IMR-90 (cell line): ENCODE data around the gene COL9A3. TPM values are rescaled to one million over a fixed set of nuclear protein-coding genes. Genes with fewer than 3 reads are reported as not detected.

Experiments used
- ATAC-seq: fragments of 200-7000 bp; cut with Tn5 transposase; 2 replicates; pipeline ENCODE4 v1.9.1; 2020; ENCODE audit warnings: low read depth, mild to moderate bottlenecking, moderate library complexity
- BruUV-seq: library from RNA; stranded (reverse); fragments of 400-500 nt; replicated peaks from 2 replicates; lab custom pipeline; 2021; lab: Mats Ljungman, UMichigan
- CTCF ChIA-PET: fragments of 300-600 bp; formaldehyde crosslinking; extraction: SDS; loops from one replicate; lab custom pipeline; 2021; ENCODE audit warnings: antibody characterized with exemption; lab: Yijun Ruan, JAX
- POLR2A ChIA-PET: fragments of 300-600 bp; sonication (Branson Sonifier 250); formaldehyde crosslinking; loops from one replicate; lab custom pipeline; 2022; ENCODE audit warnings: antibody characterized with exemption; ENCODE audit not compliant: unreplicated experiment; lab: Charles Lee
- DNase-seq: peaks from one replicate; pipeline ENCODE4 v3.0.0; 2013
- H2AFZ ChIP-seq: replicated peaks from 2 replicates; pipeline ENCODE3; 2013; ENCODE audit warnings: low read length, mild to moderate bottlenecking; ENCODE audit not compliant: poor library complexity
- H2AK5ac ChIP-seq: 2 replicates; pipeline ENCODE4 v1.6.1; 2013; ENCODE audit warnings: low read depth, low read length, inconsistent platforms
- H2AK9ac ChIP-seq: replicated peaks from 2 replicates; pipeline ENCODE3; 2013; ENCODE audit warnings: mild to moderate bottlenecking, low read depth, low read length, moderate library complexity; ENCODE audit not compliant: poor library complexity
- H2BK120ac ChIP-seq: 2 replicates; pipeline ENCODE4 v1.6.1; 2013; ENCODE audit warnings: low read depth, low read length, inconsistent platforms
- H2BK15ac ChIP-seq: 3 replicates; pipeline ENCODE4 v1.6.1; 2013; ENCODE audit warnings: low read depth, low read length, inconsistent platforms
- H2BK20ac ChIP-seq: 2 replicates; pipeline ENCODE4 v1.6.1; 2013; ENCODE audit warnings: low read depth, mild to moderate bottlenecking, inconsistent platforms, low read length, moderate library complexity
- H2BK5ac ChIP-seq: 2 replicates; pipeline ENCODE4 v1.6.1; 2013; ENCODE audit warnings: mild to moderate bottlenecking, low read depth, low read length, inconsistent platforms; ENCODE audit not compliant: poor library complexity, severe bottlenecking
- H3K14ac ChIP-seq: replicated peaks from 2 replicates; pipeline ENCODE4 v1.6.1; 2013; ENCODE audit warnings: low read depth, low read length, inconsistent platforms
- H3K18ac ChIP-seq: 2 replicates; pipeline ENCODE4 v1.6.1; 2013; ENCODE audit warnings: low read depth, low read length, control low read depth
- H3K23ac ChIP-seq: 2 replicates; pipeline ENCODE4 v1.6.1; 2013; ENCODE audit warnings: low read depth, low read length, inconsistent platforms
- H3K27ac ChIP-seq: 2 replicates; pipeline ENCODE4 v1.5.1; 2013; ENCODE audit warnings: mild to moderate bottlenecking, control low read depth, low read length; ENCODE audit not compliant: insufficient read depth
- H3K27me3 ChIP-seq: 2 replicates; pipeline ENCODE4 v1.6.1; 2013; ENCODE audit warnings: low read length; ENCODE audit not compliant: control insufficient read depth, insufficient read depth
- H3K36me3 ChIP-seq: 2 replicates; pipeline ENCODE4 v1.6.1; 2013; ENCODE audit warnings: low read length, mixed read lengths; ENCODE audit not compliant: control insufficient read depth, insufficient read depth
- H3K4ac ChIP-seq: 2 replicates; pipeline ENCODE4 v1.6.1; 2013; ENCODE audit warnings: low read depth, low read length, inconsistent platforms
- H3K4me1 ChIP-seq: 2 replicates; pipeline ENCODE4 v1.6.1; 2013; ENCODE audit warnings: low read length, mixed read lengths; ENCODE audit not compliant: control insufficient read depth, insufficient read depth
- H3K4me2 ChIP-seq: 2 replicates; pipeline ENCODE4 v1.6.1; 2013; ENCODE audit warnings: low read depth, mild to moderate bottlenecking, control low read depth, low read length, moderate library complexity
- H3K4me3 ChIP-seq: 2 replicates; pipeline ENCODE4 v1.5.1; 2013; ENCODE audit warnings: low read depth, mild to moderate bottlenecking, control low read depth, low read length, moderate library complexity; ENCODE audit not compliant: insufficient read depth
- H3K56ac ChIP-seq: 2 replicates; pipeline ENCODE4 v1.6.1; 2013; ENCODE audit warnings: low read length, inconsistent platforms; ENCODE audit not compliant: insufficient read depth; ENCODE audit errors: extremely low read depth
- H3K79me1 ChIP-seq, 2 experiments: 2 replicates each; pipeline ENCODE4 v1.6.1; 2013; ENCODE audit warnings: low read length in 2 of 2, inconsistent platforms in 1 of 2, low read depth in 1 of 2
- H3K9ac ChIP-seq: 2 replicates; pipeline ENCODE4 v1.6.1; 2013; ENCODE audit warnings: low read depth, low read length, control low read depth
- H3K9me1 ChIP-seq: 2 replicates; pipeline ENCODE4 v1.6.1; 2013; ENCODE audit warnings: low read length, inconsistent platforms; ENCODE audit not compliant: insufficient read depth
- H3K9me3 ChIP-seq: 2 replicates; pipeline ENCODE4 v1.6.1; 2013; ENCODE audit warnings: low read length; ENCODE audit not compliant: control insufficient read depth, insufficient read depth
- H4K20me1 ChIP-seq: 2 replicates; pipeline ENCODE4 v1.6.1; 2013; ENCODE audit warnings: low read length, inconsistent platforms; ENCODE audit not compliant: insufficient read depth
- H4K5ac ChIP-seq: 2 replicates; pipeline ENCODE4 v1.6.1; 2013; ENCODE audit warnings: mild to moderate bottlenecking, low read depth, low read length, control low read depth
- H4K8ac ChIP-seq, 2 experiments: 2 replicates each; pipeline ENCODE4 v1.6.1; 2013; ENCODE audit warnings: low read depth in 2 of 2, low read length in 2 of 2, control low read depth in 1 of 2, inconsistent platforms in 1 of 2
- H4K91ac ChIP-seq: 2 replicates; pipeline ENCODE4 v1.6.1; 2013; ENCODE audit warnings: low read depth, low read length, inconsistent platforms; ENCODE audit not compliant: insufficient read depth
- BHLHE40 ChIP-seq: fragments of 150-350 bp; IDR thresholded peaks from 2 replicates; pipeline ENCODE4 v1.6.1; 2016; ENCODE audit warnings: mild to moderate bottlenecking, low read depth, low read length
- CEBPB ChIP-seq: IDR thresholded peaks from 2 replicates; pipeline ENCODE4 v1.6.1; 2012; ENCODE audit warnings: low read depth, low read length, improper control_type of control experiment
- CHD1 ChIP-seq: IDR thresholded peaks from 2 replicates; pipeline ENCODE4 v1.6.1; 2012; ENCODE audit warnings: low read depth, low read length, improper control_type of control experiment
- FOS ChIP-seq: fragments of 150-350 bp; IDR thresholded peaks from 2 replicates; pipeline ENCODE4 v1.6.1; 2016; ENCODE audit warnings: low read depth, low read length
- MAFK ChIP-seq: IDR thresholded peaks from 2 replicates; pipeline ENCODE4 v1.6.1; 2012; ENCODE audit warnings: low read depth, low read length, improper control_type of control experiment
- MAZ ChIP-seq: IDR thresholded peaks from 2 replicates; pipeline ENCODE4 v1.6.1; 2012; ENCODE audit warnings: low read depth, mild to moderate bottlenecking, low read length, improper control_type of control experiment, moderate library complexity, borderline replicate concordance
- MXI1 ChIP-seq: IDR thresholded peaks from 2 replicates; pipeline ENCODE4 v1.6.1; 2012; ENCODE audit warnings: low read depth, mild to moderate bottlenecking, low read length, moderate library complexity, borderline replicate concordance
- NFE2L2 ChIP-seq: fragments of 150-350 bp; IDR thresholded peaks from 2 replicates; pipeline ENCODE4 v1.6.1; 2016; ENCODE audit warnings: low read depth, mild to moderate bottlenecking, low read length
- POLR2A ChIP-seq: IDR thresholded peaks from 2 replicates; pipeline ENCODE4 v1.6.1; 2012; ENCODE audit warnings: mild to moderate bottlenecking, low read depth, low read length
- RAD21 ChIP-seq: IDR thresholded peaks from 2 replicates; pipeline ENCODE4 v1.6.1; 2012; ENCODE audit warnings: low read length, improper control_type of control experiment
- RCOR1 ChIP-seq: IDR thresholded peaks from 2 replicates; pipeline ENCODE4 v1.6.1; 2012; ENCODE audit warnings: mild to moderate bottlenecking, low read length, improper control_type of control experiment; ENCODE audit not compliant: insufficient replicate concordance
- RFX5 ChIP-seq: IDR thresholded peaks from 2 replicates; pipeline ENCODE4 v1.8.0; 2012; ENCODE audit warnings: low read depth, mild to moderate bottlenecking, low read length, moderate library complexity
- SMC3 ChIP-seq: fragments of 150-350 bp; IDR thresholded peaks from 2 replicates; pipeline ENCODE4 v1.6.1; 2016; ENCODE audit warnings: low read depth, mild to moderate bottlenecking, antibody characterized with exemption, low read length, moderate library complexity
- WGBS, 2 experiments: methylation state at CpG; one replicate each; pipeline versions ENCODE4 v1.1.5 to v1.1.7; 2013; ENCODE audit warnings: missing lambda C conversion rate in 2 of 2; ENCODE audit not compliant: insufficient read length in 1 of 2; ENCODE audit errors: extremely low coverage in 2 of 2; 5-methylcytosine and 5-hydroxymethylcytosine counted together
- dilution Hi-C: fragments of 300-500 bp; cut with HindIII; formaldehyde crosslinking; loops from one replicate; pipeline ENCODE4 v1.14.3; 2018; ENCODE audit warnings: low sequenced_read_pairs; ENCODE audit not compliant: unreplicated experiment
- in situ Hi-C: fragments of 300-500 bp; cut with MboI; formaldehyde crosslinking; loops from 3 replicates; pipeline ENCODE4 v1.14.3; 2019; ENCODE audit warnings: low sequenced_read_pairs, inconsistent platforms, mixed read lengths
- intact Hi-C: fragments of 100-400 bp; cut with micrococcal nuclease; formaldehyde crosslinking; loops from 2 replicates; pipeline ENCODE4 v1.10.0; 2022
- polyA plus RNA-seq, 3 experiments: library from polyadenylated mRNA; depleted of rRNA; stranded (reverse); fragments of >200 nt; gene quantifications; 2 replicates each; pipeline ENCODE4 v1.2.3, GENCODE V29; 2012; ENCODE audit warnings: low replicate concordance in 1 of 3
- total RNA-seq: library from RNA; depleted of rRNA; stranded (reverse); fragments of >200 nt; gene quantifications from 2 replicates; pipeline ENCODE4 v1.2.3, GENCODE V29; 2012
- TF ChIP-seq, protein P1 (sequence below): conservative IDR thresholded peaks from 2 replicates; pipeline ENCODE4 v1.5.1; 2012; ENCODE audit warnings: mild to moderate bottlenecking, low read depth, low read length, improper control_type of control experiment
- TF ChIP-seq, protein P2 (sequence below): fragments of 150-350 bp; IDR thresholded peaks from 2 replicates; pipeline ENCODE4 v1.6.1; 2017; ENCODE audit warnings: mild to moderate bottlenecking, antibody characterized with exemption, low read length, low read depth
- TF ChIP-seq, protein P3 (sequence below): fragments of 150-350 bp; IDR thresholded peaks from 2 replicates; pipeline ENCODE4 v1.6.1; 2016; ENCODE audit warnings: low read depth, mild to moderate bottlenecking, low read length, moderate library complexity, borderline replicate concordance

COL9A3 gene
- total and polyA plus RNA-seq, 2 of the 4 experiments (the other 2 are of a cell fraction), result 0.36 to 1.4 TPM

DNA sequence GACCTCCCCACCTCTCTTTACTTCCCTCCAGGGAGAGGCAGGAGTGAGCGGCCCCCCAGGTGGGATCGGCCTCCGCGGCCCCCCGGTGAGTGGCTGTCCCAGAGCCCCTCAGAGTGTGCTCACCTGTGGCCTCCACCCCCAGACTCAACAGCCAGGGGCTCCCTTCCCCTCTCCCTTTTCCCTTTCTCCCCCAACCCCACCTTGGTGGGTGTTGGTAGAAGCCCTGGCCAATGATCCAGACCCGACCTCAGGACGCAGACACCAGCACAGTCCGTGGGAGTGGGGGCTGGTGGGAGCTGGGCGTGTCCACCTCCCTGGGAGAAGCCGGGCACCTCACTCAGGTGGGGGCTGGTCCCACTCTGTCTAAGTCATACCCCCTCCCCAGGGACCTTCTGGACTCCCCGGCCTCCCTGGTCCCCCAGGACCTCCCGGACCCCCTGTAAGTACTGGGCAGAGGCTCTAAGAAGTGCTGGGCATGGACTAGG lies 4.9 kb downstream of the COL9A3 start:
- no peak overlapping the region for H3K9ac ChIP-seq
- no peak overlapping the region for H3K4me3 ChIP-seq
- H3K4me1 ChIP-seq, result peaks cover 14% of the 10 kb centered on the region
- no peaks in the 10 kb centered on the region for H3K9me1 ChIP-seq
- peaks cover 10% of the 10 kb centered on the region; the same call in 1 of the 2 replicates for H3K27me3 ChIP-seq
- H2BK5ac ChIP-seq, result no peak overlapping the region
- no peak overlapping the region for H4K8ac ChIP-seq
- H3K27ac ChIP-seq, result no peak overlapping the region
- ChIA-PET CTCF (no interaction called here), POLR2A (no interaction called here)
- H2BK20ac ChIP-seq, result no peak overlapping the region
- no peak for TF ChIP-seq POLR2A
- TF ChIP-seq RFX5, result no peak
- TF ChIP-seq, protein P1, sequence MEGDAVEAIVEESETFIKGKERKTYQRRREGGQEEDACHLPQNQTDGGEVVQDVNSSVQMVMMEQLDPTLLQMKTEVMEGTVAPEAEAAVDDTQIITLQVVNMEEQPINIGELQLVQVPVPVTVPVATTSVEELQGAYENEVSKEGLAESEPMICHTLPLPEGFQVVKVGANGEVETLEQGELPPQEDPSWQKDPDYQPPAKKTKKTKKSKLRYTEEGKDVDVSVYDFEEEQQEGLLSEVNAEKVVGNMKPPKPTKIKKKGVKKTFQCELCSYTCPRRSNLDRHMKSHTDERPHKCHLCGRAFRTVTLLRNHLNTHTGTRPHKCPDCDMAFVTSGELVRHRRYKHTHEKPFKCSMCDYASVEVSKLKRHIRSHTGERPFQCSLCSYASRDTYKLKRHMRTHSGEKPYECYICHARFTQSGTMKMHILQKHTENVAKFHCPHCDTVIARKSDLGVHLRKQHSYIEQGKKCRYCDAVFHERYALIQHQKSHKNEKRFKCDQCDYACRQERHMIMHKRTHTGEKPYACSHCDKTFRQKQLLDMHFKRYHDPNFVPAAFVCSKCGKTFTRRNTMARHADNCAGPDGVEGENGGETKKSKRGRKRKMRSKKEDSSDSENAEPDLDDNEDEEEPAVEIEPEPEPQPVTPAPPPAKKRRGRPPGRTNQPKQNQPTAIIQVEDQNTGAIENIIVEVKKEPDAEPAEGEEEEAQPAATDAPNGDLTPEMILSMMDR, result no peak
- TF ChIP-seq RAD21, result no peak
- no peak for TF ChIP-seq BHLHE40
- TF ChIP-seq FOS, result no peak
- no peak for TF ChIP-seq SMC3
- TF ChIP-seq RCOR1, result no peak
- TF ChIP-seq, protein P2, sequence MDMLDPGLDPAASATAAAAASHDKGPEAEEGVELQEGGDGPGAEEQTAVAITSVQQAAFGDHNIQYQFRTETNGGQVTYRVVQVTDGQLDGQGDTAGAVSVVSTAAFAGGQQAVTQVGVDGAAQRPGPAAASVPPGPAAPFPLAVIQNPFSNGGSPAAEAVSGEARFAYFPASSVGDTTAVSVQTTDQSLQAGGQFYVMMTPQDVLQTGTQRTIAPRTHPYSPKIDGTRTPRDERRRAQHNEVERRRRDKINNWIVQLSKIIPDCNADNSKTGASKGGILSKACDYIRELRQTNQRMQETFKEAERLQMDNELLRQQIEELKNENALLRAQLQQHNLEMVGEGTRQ, result no peak
- no peak for TF ChIP-seq MXI1
- no peak for TF ChIP-seq MAZ
- TF ChIP-seq CEBPB, result no peak
- no peak for TF ChIP-seq NFE2L2
- TF ChIP-seq, protein P3, sequence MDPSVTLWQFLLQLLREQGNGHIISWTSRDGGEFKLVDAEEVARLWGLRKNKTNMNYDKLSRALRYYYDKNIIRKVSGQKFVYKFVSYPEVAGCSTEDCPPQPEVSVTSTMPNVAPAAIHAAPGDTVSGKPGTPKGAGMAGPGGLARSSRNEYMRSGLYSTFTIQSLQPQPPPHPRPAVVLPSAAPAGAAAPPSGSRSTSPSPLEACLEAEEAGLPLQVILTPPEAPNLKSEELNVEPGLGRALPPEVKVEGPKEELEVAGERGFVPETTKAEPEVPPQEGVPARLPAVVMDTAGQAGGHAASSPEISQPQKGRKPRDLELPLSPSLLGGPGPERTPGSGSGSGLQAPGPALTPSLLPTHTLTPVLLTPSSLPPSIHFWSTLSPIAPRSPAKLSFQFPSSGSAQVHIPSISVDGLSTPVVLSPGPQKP, result no peak
- no peak for TF ChIP-seq MAFK
- no peak for TF ChIP-seq CHD1
- no peak overlapping the region for H3K23ac ChIP-seq
- no peak overlapping the region for H2BK15ac ChIP-seq
- no peaks in the 10 kb centered on the region for H3K36me3 ChIP-seq
- intact Hi-C loops, result no loop called here
- H3K9me3 ChIP-seq, result no peaks in the 10 kb centered on the region
- dilution Hi-C loops, result no loop called here
- H2AK5ac ChIP-seq, result no peak overlapping the region
- H2AK9ac ChIP-seq, result no peak overlapping the region
- H3K4me2 ChIP-seq, result no peak overlapping the region
- no peak overlapping the region for H4K91ac ChIP-seq
- H3K18ac ChIP-seq, result no peak overlapping the region
- H3K56ac ChIP-seq, result no peak overlapping the region
- no peak for DNase-seq
- no TSS peak for BruUV-seq
- H4K5ac ChIP-seq, result no peak overlapping the region
- WGBS, 2 experiments, result no CpG with 5 or more reads among the region's 12 CpGs
- H2BK120ac ChIP-seq, result no peak overlapping the region
- ATAC-seq, result no peak
- H3K14ac ChIP-seq, result no peak overlapping the region
- no peaks in the 10 kb centered on the region for H3K79me1 ChIP-seq
- in situ Hi-C loops, result no loop called here
- H2AFZ ChIP-seq, result no peak overlapping the region
- H4K20me1 ChIP-seq, result no peaks in the 10 kb centered on the region
- H3K4ac ChIP-seq, result no peak overlapping the region
